ENCODE measurements around the gene FZR1.
"Not testable (repeated sequence)": the region's sequence is repeated elsewhere in the genome, so short reads cannot be mapped to it uniquely, and the experiment has no call there.

FZR1 gene

DNA sequence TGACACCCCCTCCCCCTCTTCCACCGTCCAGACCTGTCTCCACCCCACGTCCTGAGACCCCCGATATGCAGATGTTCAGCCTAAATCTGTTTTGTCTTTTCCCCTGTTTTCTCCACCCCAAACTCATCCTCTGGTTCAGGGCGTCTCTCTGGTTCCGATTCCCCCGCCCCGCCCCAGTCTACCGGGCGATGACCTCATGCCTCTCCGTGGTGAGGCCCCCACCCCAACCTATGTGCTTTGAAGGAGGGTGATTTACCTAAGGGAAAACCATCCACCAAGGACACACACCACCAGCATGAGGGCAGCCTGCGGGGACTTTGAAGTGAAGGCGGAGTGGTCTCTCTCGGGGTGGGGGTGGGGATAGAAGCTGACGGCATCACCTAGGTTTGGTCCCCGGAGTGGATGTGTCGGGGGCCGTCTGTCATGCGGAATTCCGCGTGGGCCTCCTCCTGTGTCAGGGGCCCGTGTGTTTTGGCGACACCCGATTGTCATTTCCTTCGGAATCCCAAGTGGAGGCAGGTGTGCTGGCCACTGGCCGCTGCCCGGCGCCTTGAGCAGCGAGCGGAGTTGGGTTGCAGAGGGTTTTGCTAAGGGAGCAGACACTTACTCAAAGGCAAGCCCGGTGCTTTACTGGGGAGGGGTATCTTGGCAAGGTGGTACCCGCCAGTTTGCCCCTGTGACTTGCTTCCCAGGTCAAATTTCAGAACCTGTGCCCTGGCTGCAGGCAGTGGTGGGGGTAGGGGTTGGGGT is 1.4 kb downstream of the FZR1 start:
- TF ChIP-seq, protein P1, sequence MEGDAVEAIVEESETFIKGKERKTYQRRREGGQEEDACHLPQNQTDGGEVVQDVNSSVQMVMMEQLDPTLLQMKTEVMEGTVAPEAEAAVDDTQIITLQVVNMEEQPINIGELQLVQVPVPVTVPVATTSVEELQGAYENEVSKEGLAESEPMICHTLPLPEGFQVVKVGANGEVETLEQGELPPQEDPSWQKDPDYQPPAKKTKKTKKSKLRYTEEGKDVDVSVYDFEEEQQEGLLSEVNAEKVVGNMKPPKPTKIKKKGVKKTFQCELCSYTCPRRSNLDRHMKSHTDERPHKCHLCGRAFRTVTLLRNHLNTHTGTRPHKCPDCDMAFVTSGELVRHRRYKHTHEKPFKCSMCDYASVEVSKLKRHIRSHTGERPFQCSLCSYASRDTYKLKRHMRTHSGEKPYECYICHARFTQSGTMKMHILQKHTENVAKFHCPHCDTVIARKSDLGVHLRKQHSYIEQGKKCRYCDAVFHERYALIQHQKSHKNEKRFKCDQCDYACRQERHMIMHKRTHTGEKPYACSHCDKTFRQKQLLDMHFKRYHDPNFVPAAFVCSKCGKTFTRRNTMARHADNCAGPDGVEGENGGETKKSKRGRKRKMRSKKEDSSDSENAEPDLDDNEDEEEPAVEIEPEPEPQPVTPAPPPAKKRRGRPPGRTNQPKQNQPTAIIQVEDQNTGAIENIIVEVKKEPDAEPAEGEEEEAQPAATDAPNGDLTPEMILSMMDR (conservative IDR thresholded peaks at IDR 0.05; ENCODE audit: low read length) = no peak
- peak overlapping the region; percentile 81 for H3K4me3 ChIP-seq (ENCODE audit: low read length)
- no peak for DNase-seq (ENCODE audit: low read depth)

DNA sequence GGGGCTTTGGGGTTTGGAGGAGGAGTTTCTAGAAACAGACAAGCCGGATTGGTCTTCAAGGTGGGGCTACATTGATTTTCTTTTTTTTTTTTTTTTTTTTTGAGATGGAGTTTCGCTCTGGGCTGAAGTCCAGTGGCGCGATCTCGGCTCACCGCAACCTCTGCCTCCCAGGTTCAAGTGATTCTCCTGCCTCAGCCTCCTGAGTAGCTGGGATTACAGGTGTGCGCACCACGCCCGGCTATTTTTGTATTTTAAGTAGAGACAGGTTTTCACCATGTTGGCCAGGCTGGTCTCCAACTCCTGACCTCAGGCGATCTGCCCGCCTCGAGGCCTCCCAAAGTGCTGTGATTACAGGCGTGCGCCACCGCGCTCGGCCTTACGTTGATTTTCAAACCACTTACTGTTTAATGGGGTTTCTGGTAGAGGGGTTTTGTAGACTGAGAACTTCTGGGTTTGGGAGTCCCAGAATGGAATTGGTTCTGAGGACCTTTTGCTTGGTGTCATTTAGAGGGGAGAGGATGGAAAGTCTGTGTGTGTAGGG is 2.1 kb downstream of the FZR1 start:
- DNase-seq (ENCODE audit: low read depth); H3K4me3 ChIP-seq (ENCODE audit: low read length): not testable (repeated sequence)

DNA sequence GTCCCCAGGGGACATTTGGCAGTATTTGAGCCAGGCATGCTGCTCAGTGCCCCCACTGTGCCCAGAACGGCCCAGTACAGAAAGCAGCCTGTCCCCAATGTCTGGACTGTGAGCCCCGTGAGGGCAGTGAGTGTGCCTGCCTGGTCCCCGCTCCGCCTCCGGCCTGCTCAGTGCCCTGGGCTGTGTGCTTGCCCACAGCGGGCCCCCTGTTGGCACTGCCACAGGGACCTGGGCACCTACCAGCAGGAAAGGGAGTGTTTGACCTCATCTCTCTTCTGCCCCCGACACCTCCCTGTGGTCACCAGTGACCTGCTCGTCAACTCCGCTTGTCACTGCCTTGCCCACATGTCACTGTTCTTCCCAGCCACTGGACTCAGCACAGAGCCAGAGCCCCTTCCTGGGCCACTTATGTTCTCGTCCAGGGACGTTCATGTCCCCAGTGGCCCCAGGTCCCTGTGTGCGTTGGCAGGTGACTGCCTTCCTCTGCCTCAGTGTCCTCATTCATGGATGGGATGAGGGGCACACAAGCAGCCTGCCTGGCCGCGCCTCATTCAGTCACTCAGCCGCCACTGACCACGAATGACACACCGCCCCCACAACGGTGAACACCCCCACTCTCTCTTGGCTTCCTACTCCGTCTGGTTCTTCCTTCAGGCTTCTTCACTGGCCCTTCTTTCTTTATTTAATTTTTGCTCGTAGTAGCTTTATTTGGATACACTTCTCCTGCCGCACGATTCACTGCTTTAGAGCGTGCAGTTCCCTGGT is 2.8 kb downstream of the FZR1 start:
- TF ChIP-seq, protein P1 (conservative IDR thresholded peaks at IDR 0.05; ENCODE audit: low read length) = no peak
- DNase-seq (ENCODE audit: low read depth) = no peak
- H3K4me3 ChIP-seq (ENCODE audit: low read length) = no peak overlapping the region

DNA sequence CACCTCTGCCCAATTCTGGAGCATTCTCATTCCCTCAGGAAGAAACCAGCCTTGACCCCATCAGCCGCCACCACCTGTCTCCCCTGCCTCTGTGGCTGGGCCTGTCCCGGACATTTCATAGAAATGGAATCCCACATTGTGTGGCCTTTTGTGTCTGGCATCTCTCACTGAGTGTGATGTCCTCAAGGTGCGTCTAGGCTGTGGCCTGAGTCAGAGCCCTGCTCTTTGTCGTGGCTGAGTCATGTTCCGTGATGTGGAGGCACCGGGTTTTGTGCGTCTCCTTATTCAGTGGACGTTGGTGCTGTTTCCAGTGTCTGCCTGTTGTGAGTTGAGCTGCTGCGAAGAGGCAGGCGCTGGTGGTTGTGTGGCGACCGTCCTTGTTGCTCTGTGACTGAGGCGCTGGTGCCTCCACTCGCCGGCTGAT is 3.5 kb downstream of the FZR1 start:
- peak; percentile 33 for DNase-seq (ENCODE audit: low read depth)
- no peak overlapping the region for H3K4me3 ChIP-seq (ENCODE audit: low read length)
- TF ChIP-seq, protein P1 (conservative IDR thresholded peaks at IDR 0.05; ENCODE audit: low read length) = no peak

DNA sequence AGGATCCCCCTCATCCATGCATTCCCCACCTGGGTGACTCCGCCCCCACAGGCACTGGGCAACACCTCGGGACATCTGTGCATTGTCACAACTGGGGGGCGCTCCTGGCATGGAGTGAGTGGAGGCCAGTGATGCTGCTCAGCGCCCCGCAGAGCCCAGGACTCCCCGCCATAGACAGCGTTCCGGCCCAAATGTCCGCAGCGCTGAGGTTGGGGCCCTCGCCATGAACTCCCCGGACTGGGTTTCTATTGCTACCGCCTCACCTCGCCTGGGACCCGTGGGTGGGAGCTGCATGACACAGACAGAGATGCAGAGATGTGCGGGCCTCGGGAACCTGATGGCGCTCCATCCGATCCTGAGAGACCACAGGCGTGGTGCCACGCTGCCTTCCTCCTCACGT is 4.6 kb downstream of the FZR1 start:
- no peak overlapping the region for H3K4me3 ChIP-seq (ENCODE audit: low read length)
- TF ChIP-seq, protein P1 (conservative IDR thresholded peaks at IDR 0.05; ENCODE audit: low read length) = no peak
- no peak for DNase-seq (ENCODE audit: low read depth)

DNA sequence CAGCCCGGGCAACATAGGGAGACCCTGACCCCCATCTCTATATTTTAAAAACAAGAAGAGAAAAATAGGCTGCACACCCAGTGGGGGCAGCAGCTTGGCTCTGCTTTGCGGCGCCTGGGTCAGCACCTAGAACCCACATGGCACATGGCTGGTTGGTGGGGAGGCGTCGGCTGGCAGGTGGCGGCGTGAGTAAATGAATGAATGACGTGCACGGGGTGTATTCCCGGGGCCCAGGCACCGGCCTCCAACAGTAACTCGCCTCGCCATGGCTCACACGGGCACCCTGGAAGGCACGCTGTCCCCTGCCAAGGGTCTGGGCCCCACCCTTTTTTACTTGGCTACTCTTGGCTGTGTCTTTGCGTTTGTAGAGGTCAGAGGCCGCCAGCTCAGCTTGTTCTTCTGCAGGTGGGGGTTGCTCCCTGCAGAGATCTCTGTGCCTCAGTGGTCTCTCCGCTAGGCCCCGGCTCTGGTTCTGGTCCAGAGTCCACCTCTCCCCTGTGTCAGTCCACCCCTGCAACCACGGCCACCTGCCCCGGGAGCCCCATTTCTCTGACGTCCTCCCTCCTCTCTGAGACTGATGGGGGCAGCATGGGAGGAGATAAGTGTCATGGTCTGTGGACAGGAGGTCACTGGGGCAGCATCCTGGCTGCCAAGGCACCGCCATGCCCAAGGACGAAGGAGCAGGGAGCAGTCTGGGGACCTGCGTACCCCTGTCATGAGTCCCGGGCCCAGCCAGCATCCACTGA is 5.6 kb downstream of the FZR1 start:
- H3K4me3 ChIP-seq (ENCODE audit: low read length) = no peak overlapping the region
- TF ChIP-seq, protein P1 (conservative IDR thresholded peaks at IDR 0.05; ENCODE audit: low read length) = no peak
- DNase-seq (ENCODE audit: low read depth) = no peak

DNA sequence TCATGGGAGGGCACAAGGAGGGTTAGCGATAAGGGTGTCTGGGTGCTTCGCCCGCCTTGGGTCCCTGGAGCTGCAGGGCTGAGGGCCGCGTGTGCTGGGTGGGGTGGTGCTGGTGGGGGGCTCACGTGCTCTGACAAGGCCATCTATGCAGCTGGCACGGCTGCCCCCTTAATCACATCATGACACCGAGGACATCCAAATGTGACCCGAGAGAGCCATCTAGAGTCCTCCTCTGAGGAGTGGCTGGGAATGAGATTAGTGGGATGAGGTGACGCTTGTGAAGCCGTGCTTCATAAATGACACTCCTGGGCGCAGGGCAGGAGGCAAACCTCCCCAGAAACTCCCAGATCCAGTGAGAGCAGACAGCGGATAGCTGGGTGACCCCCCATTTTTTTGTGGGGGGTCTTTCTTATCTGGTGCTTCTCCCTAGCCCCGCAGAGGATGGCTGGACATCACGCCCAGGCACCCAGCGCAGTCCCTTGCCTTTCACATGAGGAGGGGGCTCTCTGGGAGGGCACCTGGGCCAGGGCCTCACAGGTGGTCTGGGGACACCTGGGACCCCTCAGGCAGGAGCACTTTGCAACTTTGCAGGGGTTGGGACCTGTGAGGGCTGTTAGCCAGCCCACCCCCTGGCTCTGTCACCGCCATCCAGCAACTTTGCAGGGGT is 6.6 kb downstream of the FZR1 start:
- H3K4me3 ChIP-seq (ENCODE audit: low read length) = no peak overlapping the region
- DNase-seq (ENCODE audit: low read depth) = no peak

More for the DNA sequence above, 6.6 kb downstream of the FZR1 start:
- TF ChIP-seq, protein P1 (conservative IDR thresholded peaks at IDR 0.05; ENCODE audit: low read length) = no peak
